Uterus (tissue), 4 donors: ENCODE data around the gene SLCO2B1. TPM values are rescaled to one million over a fixed set of nuclear protein-coding genes. Genes with fewer than 3 reads are reported as not detected.

Source experiments
- DNase-seq, 2 donors: peaks; one replicate each; pipeline ENCODE4 v3.0.0-alpha.2; 2019 to 2020
- H3K27ac ChIP-seq, 2 donors: fragments of 200-600 bp; sonication (generic); 1 replicate in 1 of 2; 2 replicates in 1 of 2; pipeline ENCODE4 v1.5.1; 2016 to 2018
- H3K27me3 ChIP-seq, 2 donors: fragments of 200-600 bp; sonication (generic); one replicate each; pipeline ENCODE4 v1.5.1; 2018 to 2019; ENCODE audit warnings: control low read depth in 1 of 2
- H3K36me3 ChIP-seq, 2 donors: fragments of 200-600 bp; sonication (generic); one replicate each; pipeline ENCODE4 v1.5.1; 2019; ENCODE audit warnings: control low read depth in 1 of 2
- H3K4me1 ChIP-seq, 2 donors: fragments of 200-600 bp; sonication (generic); one replicate each; pipeline ENCODE4 v1.5.1; 2018 to 2019; ENCODE audit warnings: control low read depth in 1 of 2
- H3K4me3 ChIP-seq, 2 donors: fragments of 200-600 bp; sonication (generic); 1 replicate in 1 of 2; 2 replicates in 1 of 2; pipeline ENCODE4 v1.5.1; 2018 to 2019; ENCODE audit warnings: mild to moderate bottlenecking in 1 of 2
- H3K9me3 ChIP-seq, 2 donors: fragments of 200-600 bp; sonication (generic); one replicate each; pipeline ENCODE4 v1.5.1; 2019; ENCODE audit warnings: control low read depth in 1 of 2
- POLR2A ChIP-seq, 2 donors: fragments of 450-650 bp; IDR thresholded peaks; one replicate each; pipeline ENCODE4 v1.6.1; 2016; ENCODE audit warnings: antibody characterized with exemption in 2 of 2, mild to moderate bottlenecking in 1 of 2, moderate library complexity in 1 of 2
- intact Hi-C: fragments of 100-400 bp; cut with DNase I; formaldehyde crosslinking; loops from one replicate; pipeline ENCODE4 v1.15.1; 2023; ENCODE audit warnings: low total_unique reads
- total RNA-seq, 4 donors: library from RNA; depleted of rRNA in 3 of 4; stranded (reverse); fragments of >200 nt in 3 of 4; gene quantifications; one replicate each; pipeline versions ENCODE4 v1.1.0 to v1.2.4, GENCODE V29; 2014 to 2023
- TF ChIP-seq, protein P1 (sequence below), 4 experiments: fragments of 200-600 bp in 2 of 4; fragments of 450-650 bp in 2 of 4; sonication (generic) in 2 of 4; IDR thresholded peaks; one replicate each; pipeline ENCODE4 v1.5.1; 2016 to 2019; ENCODE audit warnings: antibody characterized with exemption in 4 of 4, mild to moderate bottlenecking in 2 of 4, moderate library complexity in 1 of 4
- donor health status: DM: yes; HTN: yes; CAD: no.

Gene SLCO2B1
- total RNA-seq, 4 donors from 2014 or later = 11.8 to 58.1 (median 31.8) TPM

DNA sequence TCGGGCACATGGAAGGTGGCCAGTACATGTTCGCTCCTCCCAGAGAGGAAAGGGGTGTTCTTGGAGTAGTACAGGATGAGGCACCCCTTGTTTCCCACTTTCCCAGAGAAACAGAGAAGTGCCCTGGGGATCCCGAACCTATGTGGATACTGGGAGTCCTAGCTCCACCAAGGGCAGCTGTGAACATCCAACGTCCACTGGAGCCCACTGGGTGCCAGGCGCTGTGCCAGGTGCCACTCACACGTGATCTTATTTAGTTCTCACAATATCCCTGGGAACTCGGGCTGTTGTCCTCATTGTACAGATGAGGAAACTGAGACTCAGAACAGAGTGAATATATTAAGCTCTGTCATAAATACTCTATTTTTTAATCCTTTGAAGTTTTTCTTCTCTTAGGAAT lies 12.0 kb downstream of the SLCO2B1 start:
- Histone ChIP-seq H3K9me3 (no peaks in the 10 kb centered on the region), H3K27me3 (no peaks in the 10 kb centered on the region), H3K4me3 (no peak overlapping the region), H3K27ac (no peak overlapping the region), H3K4me1 (no peaks in the 10 kb centered on the region), H3K36me3 (no peaks in the 10 kb centered on the region)
- TF ChIP-seq, protein P1, sequence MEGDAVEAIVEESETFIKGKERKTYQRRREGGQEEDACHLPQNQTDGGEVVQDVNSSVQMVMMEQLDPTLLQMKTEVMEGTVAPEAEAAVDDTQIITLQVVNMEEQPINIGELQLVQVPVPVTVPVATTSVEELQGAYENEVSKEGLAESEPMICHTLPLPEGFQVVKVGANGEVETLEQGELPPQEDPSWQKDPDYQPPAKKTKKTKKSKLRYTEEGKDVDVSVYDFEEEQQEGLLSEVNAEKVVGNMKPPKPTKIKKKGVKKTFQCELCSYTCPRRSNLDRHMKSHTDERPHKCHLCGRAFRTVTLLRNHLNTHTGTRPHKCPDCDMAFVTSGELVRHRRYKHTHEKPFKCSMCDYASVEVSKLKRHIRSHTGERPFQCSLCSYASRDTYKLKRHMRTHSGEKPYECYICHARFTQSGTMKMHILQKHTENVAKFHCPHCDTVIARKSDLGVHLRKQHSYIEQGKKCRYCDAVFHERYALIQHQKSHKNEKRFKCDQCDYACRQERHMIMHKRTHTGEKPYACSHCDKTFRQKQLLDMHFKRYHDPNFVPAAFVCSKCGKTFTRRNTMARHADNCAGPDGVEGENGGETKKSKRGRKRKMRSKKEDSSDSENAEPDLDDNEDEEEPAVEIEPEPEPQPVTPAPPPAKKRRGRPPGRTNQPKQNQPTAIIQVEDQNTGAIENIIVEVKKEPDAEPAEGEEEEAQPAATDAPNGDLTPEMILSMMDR (IDR thresholded peaks at IDR 0.05) = no peak
- TF ChIP-seq POLR2A (IDR thresholded peaks at IDR 0.05) = no peak
- DNase-seq = no peak
- intact Hi-C loops = no loop called here

DNA sequence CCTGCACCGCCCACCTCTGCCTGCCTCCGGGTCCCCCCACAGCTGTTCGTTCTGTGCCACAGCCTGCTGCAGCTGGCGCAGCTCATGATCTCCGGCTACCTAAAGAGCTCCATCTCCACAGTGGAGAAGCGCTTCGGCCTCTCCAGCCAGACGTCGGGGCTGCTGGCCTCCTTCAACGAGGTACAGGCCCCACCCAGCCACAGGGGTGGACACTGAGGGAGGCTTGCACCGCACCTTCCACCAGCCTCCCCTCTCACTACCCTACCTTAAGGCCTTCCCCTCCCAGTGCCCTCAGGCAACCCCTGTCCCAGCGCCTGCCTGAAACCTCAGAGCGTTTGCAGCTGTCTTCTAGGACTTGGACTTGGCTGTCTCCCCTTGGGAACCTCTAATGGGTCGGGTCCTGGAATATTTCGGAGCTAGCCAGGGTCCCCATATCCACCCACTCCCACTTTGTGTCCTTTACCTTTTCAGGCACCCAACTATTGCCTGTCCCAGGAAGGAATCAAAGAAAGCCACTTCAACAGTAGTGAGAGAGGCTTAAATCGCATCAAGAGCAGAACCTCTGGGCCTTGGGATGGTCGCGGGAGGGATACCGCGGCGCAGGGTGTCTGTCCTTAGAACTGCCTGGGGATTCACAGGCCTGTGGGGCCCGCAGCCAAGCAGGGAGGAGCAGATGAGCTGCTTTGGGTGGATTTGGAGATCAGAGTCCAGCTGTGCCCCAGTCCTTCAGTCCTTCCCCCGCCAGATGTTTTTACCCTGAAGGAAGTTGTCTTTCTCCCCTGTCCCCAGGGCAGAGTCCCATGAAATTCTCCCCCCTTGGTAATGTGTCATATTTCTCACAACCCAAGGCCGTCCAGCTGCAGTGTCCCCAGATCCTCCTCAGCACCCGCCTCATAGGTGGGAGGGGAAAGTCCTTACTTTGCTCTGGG lies 13.3 kb downstream of the SLCO2B1 start:
- no peak for DNase-seq
- Histone ChIP-seq H3K36me3 (no peaks in the 10 kb centered on the region), H3K27ac (no peak overlapping the region), H3K27me3 (no peaks in the 10 kb centered on the region), H3K4me3 (no peak overlapping the region), H3K4me1 (no peaks in the 10 kb centered on the region), H3K9me3 (no peaks in the 10 kb centered on the region)
- intact Hi-C loops = no loop called here
- TF ChIP-seq, protein P1 (IDR thresholded peaks at IDR 0.05) = no peak
- TF ChIP-seq POLR2A (IDR thresholded peaks at IDR 0.05) = no peak

DNA sequence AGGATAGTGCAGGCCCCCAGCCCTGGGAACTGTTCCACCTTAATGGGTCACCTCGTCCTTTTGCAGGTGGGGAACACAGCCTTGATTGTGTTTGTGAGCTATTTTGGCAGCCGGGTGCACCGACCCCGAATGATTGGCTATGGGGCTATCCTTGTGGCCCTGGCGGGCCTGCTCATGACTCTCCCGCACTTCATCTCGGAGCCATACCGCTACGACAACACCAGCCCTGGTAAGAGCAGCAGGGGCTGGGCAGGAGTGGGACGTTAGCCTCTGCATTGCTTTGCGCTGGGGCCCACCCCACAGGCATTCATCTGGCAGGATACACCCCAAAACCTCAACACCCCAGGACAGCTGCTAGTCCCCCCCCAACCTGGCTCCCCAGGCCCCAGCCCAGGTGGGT lies 14.8 kb downstream of the SLCO2B1 start:
- no peak for TF ChIP-seq POLR2A (IDR thresholded peaks at IDR 0.05)
- TF ChIP-seq, protein P1 (IDR thresholded peaks at IDR 0.05) = no peak
- intact Hi-C loops = no loop called here
- H3K36me3 ChIP-seq = no peaks in the 10 kb centered on the region
- no peak overlapping the region for H3K27ac ChIP-seq
- H3K4me3 ChIP-seq = no peak overlapping the region
- H3K9me3 ChIP-seq = no peaks in the 10 kb centered on the region
- H3K27me3 ChIP-seq = no peaks in the 10 kb centered on the region
- no peak for DNase-seq
- H3K4me1 ChIP-seq = no peaks in the 10 kb centered on the region

DNA sequence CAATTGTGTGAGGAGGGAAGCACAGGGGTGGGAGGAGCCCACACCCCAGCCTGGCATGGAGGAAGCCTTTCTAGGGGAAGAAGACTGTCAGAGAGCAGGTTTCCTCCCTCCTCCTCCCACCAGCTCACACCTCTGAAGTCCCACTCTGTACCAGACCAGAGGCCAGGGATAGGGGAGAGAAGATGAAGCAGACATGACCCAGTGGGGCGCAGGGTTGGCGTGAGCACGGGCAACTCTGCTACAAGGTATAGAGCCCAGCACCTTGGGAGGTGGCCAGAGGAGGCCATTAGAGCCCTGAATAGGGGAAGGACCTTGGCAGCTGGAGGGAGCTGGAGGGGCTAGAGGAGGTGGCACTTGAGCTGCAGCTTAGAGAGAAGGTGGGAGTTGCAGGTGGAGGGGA lies 15.9 kb downstream of the SLCO2B1 start:
- no peak for DNase-seq
- Histone ChIP-seq H3K27ac (no peak overlapping the region), H3K4me1 (no peaks in the 10 kb centered on the region), H3K27me3 (no peaks in the 10 kb centered on the region), H3K36me3 (no peaks in the 10 kb centered on the region), H3K9me3 (no peaks in the 10 kb centered on the region), H3K4me3 (no peak overlapping the region)
- intact Hi-C loops = no loop called here
- TF ChIP-seq, protein P1 (IDR thresholded peaks at IDR 0.05) = no peak
- TF ChIP-seq POLR2A (IDR thresholded peaks at IDR 0.05) = no peak

DNA sequence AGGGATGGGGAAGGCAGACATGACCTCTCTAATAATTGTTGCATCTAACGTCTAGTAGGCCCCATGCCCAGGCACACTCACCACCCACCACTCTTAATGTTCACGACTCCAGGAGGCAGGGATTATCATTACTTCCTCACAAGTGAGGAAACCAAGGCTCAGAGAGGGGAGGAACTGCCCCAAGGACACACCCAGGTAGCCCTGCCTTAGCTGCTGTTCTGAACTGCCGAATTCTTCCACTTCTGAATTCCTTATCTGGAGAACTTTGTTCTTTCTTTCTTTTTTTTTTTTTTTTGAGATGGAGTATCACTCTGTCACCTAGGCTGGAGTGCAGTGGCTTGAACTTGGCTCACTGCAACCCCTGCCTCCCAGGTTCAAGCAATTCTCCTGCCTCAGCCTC lies 16.7 kb downstream of the SLCO2B1 start:
- H3K4me1 ChIP-seq = no peaks in the 10 kb centered on the region
- H3K4me3 ChIP-seq = no peak overlapping the region
- H3K36me3 ChIP-seq = no peaks in the 10 kb centered on the region
- H3K27me3 ChIP-seq = no peaks in the 10 kb centered on the region
- no peak for DNase-seq
- TF ChIP-seq POLR2A (IDR thresholded peaks at IDR 0.05) = no peak
- TF ChIP-seq, protein P1 (IDR thresholded peaks at IDR 0.05) = no peak
- no peaks in the 10 kb centered on the region for H3K9me3 ChIP-seq
- intact Hi-C loops = no loop called here
- no peak overlapping the region for H3K27ac ChIP-seq
